GM12892 (cell line): ENCODE measurements around the gene MAPKAPK2.

Experiments
- POLR2A ChIP-seq: IDR thresholded peaks from 2 replicates; pipeline ENCODE4 v1.6.1; 2011; ENCODE audit warnings: low read depth, low read length, control low read depth
- POLR2AphosphoS5 ChIP-seq: IDR thresholded peaks from 2 replicates; pipeline ENCODE4 v1.6.1; 2011; ENCODE audit warnings: low read depth, low read length, control low read depth

DNA sequence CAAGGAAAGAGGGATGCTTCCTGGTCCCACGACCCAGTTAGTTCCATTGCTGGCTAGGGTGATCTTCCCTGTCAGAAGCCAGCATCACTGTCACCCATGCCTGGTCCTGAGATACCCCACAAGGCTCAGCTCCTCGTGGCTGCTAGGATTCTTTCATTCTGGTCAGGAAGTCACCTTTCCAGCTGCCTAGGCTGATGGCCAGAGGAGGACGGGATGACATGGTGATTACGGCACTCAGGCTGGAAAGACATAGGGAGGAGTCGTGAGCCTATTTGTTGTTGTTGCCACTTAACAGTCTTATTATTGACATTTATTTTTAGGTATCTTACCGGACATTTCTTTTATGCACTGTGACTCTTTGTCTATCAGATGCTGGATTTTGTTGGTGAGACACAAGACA lies 20.0 kb upstream of the MAPKAPK2 start:
- TF ChIP-seq POLR2A (no peak), POLR2AphosphoS5 (no peak)
